Endothelial cell of umbilical vein (primary cell): ENCODE results near the gene CCNT2. TPM values are rescaled to one million over a fixed set of nuclear protein-coding genes. Genes with fewer than 3 reads are reported as not detected.

Source experiments
- BruUV-seq: library from RNA; stranded (reverse); fragments of 400-500 nt; replicated peaks from 2 replicates; lab custom pipeline; 2021; lab: Mats Ljungman, UMichigan
- CTCF ChIA-PET: fragments of 300-600, 350-600 bp; sonication (Branson Sonifier 250); formaldehyde crosslinking; loops from one replicate; lab custom pipeline; 2021; ENCODE audit warnings: antibody characterized with exemption, inconsistent platforms; lab: Charles Lee
- POLR2A ChIA-PET: fragments of 300-600, 350-600 bp; sonication (Branson Sonifier 250); formaldehyde crosslinking; loops from one replicate; lab custom pipeline; 2021; ENCODE audit warnings: antibody characterized with exemption, inconsistent platforms; lab: Charles Lee
- DNase-seq: peaks from one replicate; pipeline ENCODE4 v3.0.0-alpha.2; 2011; ENCODE audit warnings: low read depth, low spot score
- FAIRE-seq: peaks from 2 replicates; lab custom pipeline; 2011; peaks lifted over from hg19 to GRCh38; lab: Jason Lieb, UNC
- H2AFZ ChIP-seq: 2 replicates; pipeline ENCODE4 v1.6.0; 2012; ENCODE audit warnings: low read depth, low read length, control low read depth, inconsistent platforms
- H3K27ac ChIP-seq: 2 replicates; pipeline ENCODE4 v1.5.1; 2011; ENCODE audit warnings: low read depth, mild to moderate bottlenecking, control low read depth, low read length, moderate library complexity; ENCODE audit not compliant: insufficient read depth
- H3K27me3 ChIP-seq, 2 experiments: 2 replicates each; pipeline versions ENCODE4 v1.6.0 to v1.6.1; 2011; ENCODE audit warnings: low read length in 2 of 2, mixed read lengths in 1 of 2; ENCODE audit not compliant: control insufficient read depth in 2 of 2, insufficient read depth in 2 of 2
- H3K36me3 ChIP-seq, 2 experiments: 2 replicates in 1 of 2; 3 replicates in 1 of 2; pipeline ENCODE4 v1.5.1; 2011; ENCODE audit warnings: low read length in 2 of 2, mild to moderate bottlenecking in 1 of 2, moderate library complexity in 1 of 2; ENCODE audit not compliant: control insufficient read depth in 2 of 2, insufficient read depth in 2 of 2; ENCODE audit errors: extremely low read depth in 1 of 2
- H3K4me1 ChIP-seq: 3 replicates; pipeline ENCODE4 v1.5.1; 2011; ENCODE audit warnings: mild to moderate bottlenecking, low read length; ENCODE audit not compliant: control insufficient read depth, insufficient read depth; ENCODE audit errors: extremely low read depth
- H3K4me2 ChIP-seq: 2 replicates; pipeline ENCODE4 v1.6.1; 2011; ENCODE audit warnings: low read length, control low read depth, mixed read lengths; ENCODE audit not compliant: insufficient read depth
- H3K4me3 ChIP-seq, 3 experiments: fragments of 200-600 bp in 1 of 3; sonication (generic), shearing (Covaris generic) in 1 of 3; replicated peaks in 1 of 3; 2 replicates each; pipeline ENCODE4 v1.5.1; 2011 to 2016; ENCODE audit warnings: control low read depth in 3 of 3, low read length in 3 of 3, mild to moderate bottlenecking in 2 of 3, inconsistent platforms in 1 of 3, low read depth in 1 of 3, moderate library complexity in 1 of 3; ENCODE audit not compliant: insufficient read depth in 1 of 3
- H3K79me2 ChIP-seq: 2 replicates; pipeline ENCODE4 v1.6.0; 2012; ENCODE audit warnings: low read length, inconsistent platforms; ENCODE audit not compliant: control insufficient read depth, insufficient read depth
- H3K9ac ChIP-seq: replicated peaks from 2 replicates; pipeline ENCODE3; 2011; ENCODE audit warnings: low read length, control low read depth; ENCODE audit not compliant: insufficient read depth; ENCODE audit errors: extremely low read depth
- H3K9me1 ChIP-seq: replicated peaks from 3 replicates; pipeline ENCODE4 v1.6.0; 2011; ENCODE audit warnings: mild to moderate bottlenecking, low read length; ENCODE audit not compliant: control insufficient read depth, insufficient read depth; ENCODE audit errors: extremely low read depth
- H3K9me3 ChIP-seq: replicated peaks from 2 replicates; pipeline ENCODE4 v1.5.1; 2012; ENCODE audit warnings: low read length, inconsistent platforms; ENCODE audit not compliant: control insufficient read depth, insufficient read depth
- H4K20me1 ChIP-seq: replicated peaks from 2 replicates; pipeline ENCODE3; 2011; ENCODE audit warnings: mild to moderate bottlenecking, low read length; ENCODE audit not compliant: control insufficient read depth, insufficient read depth; ENCODE audit errors: extremely low read depth
- CTCF ChIP-seq, 2 donors: IDR thresholded peaks; 1 replicate in 1 of 2; 2 replicates in 1 of 2; pipeline ENCODE4 v1.5.1; 2011; ENCODE audit warnings: low read length in 2 of 2, mild to moderate bottlenecking in 2 of 2, moderate library complexity in 2 of 2, control low read depth in 1 of 2, inconsistent platforms in 1 of 2, low read depth in 1 of 2; ENCODE audit not compliant: insufficient read depth in 1 of 2; ENCODE audit errors: extremely low read depth in 1 of 2
- EZH2 ChIP-seq: IDR thresholded peaks from 2 replicates; pipeline ENCODE4 v1.6.1; 2012; ENCODE audit warnings: borderline replicate concordance, low read depth, mild to moderate bottlenecking, moderate library complexity, low read length, inconsistent platforms; ENCODE audit not compliant: severe bottlenecking
- MAX ChIP-seq: IDR thresholded peaks from 2 replicates; pipeline ENCODE4 v1.6.1; 2011; ENCODE audit not compliant: insufficient read depth, insufficient read length
- MYC ChIP-seq: IDR thresholded peaks from one replicate; pipeline ENCODE4 v1.6.1; 2011; ENCODE audit warnings: mild to moderate bottlenecking, low read depth, low read length
- POLR2AphosphoS5 ChIP-seq: IDR thresholded peaks from 2 replicates; pipeline ENCODE4 v1.6.1; 2012; ENCODE audit warnings: low read depth, mild to moderate bottlenecking, control low read depth, low read length, moderate library complexity; ENCODE audit not compliant: insufficient read depth
- dilution Hi-C: fragments of 300-500 bp; cut with MboI; formaldehyde crosslinking; loops from one replicate; pipeline ENCODE4 v1.15.0; 2019; ENCODE audit warnings: low sequenced_read_pairs; ENCODE audit not compliant: extremely low pct_ligation_motif_present
- intact Hi-C: fragments of 100-400 bp; cut with micrococcal nuclease; formaldehyde crosslinking; loops from one replicate; pipeline ENCODE4 v1.10.0; 2022
- polyA plus RNA-seq, 4 experiments: library from polyadenylated mRNA; depleted of rRNA in 3 of 4; stranded (reverse) in 3 of 4; unstranded in 1 of 4; fragments of >200 nt; gene quantifications; 2 replicates each; pipeline versions ENCODE4 v1.2.1 to v1.2.3, GENCODE V29; 2011 to 2012; ENCODE audit warnings: missing spikeins in 1 of 4
- total RNA-seq: library from RNA; stranded (reverse); gene quantifications from 2 replicates; pipeline ENCODE4 v1.2.3, GENCODE V29; 2021

CCNT2 gene
- total and polyA plus RNA-seq, 2 donors (not counting 3 experiments of a cell fraction or from before 2014, with no cell fraction given): 10.3 to 35.5 TPM

- peak; percentile 83 for FAIRE-seq
- no peak for TF ChIP-seq MYC
- TF ChIP-seq CTCF (IDR thresholded peaks at IDR 0.05; ENCODE audit: extremely low read depth in 1 of 2, insufficient read depth in 1 of 2, low read depth in 1 of 2, low read length in 2 of 2): peak; percentile 95 to 96
- CTCF ChIA-PET: interaction anchor here (0.6 to 8.0 kb wide), 62 partner anchors 9 to 1395 kb away, joined by 3 to 231 read pairs (median 4); partner anchors contain the start of genes MCM6, R3HDM1 and ZRANB3
Measured at GRCh38 chr2:135004005-135004746, 85.6 kb downstream of the CCNT2 start.

GRCh38 chr2:135005753-135006152 lies 87.1 kb downstream of the CCNT2 start:
- Histone ChIP-seq H3K9ac (no peak overlapping the region), H3K9me3 (no peaks in the 10 kb centered on the region), H3K4me2 (no peak overlapping the region), H2AFZ (no peak overlapping the region), H3K27me3 (peaks cover 14 to 18% of the 10 kb centered on the region in 2 experiments), H3K36me3 (no peaks in the 10 kb centered on the region), H3K9me1 (no peaks in the 10 kb centered on the region), H4K20me1 (no peaks in the 10 kb centered on the region), H3K79me2 (no peaks in the 10 kb centered on the region), H3K27ac (no peak overlapping the region), H3K4me1 (no peaks in the 10 kb centered on the region), H3K4me3 (no peak overlapping the region)
- no peak for FAIRE-seq
- no TSS peak for BruUV-seq
- no peak for TF ChIP-seq POLR2AphosphoS5
- no peak for TF ChIP-seq MAX
- no peak for TF ChIP-seq CTCF (IDR thresholded peaks at IDR 0.05; ENCODE audit: extremely low read depth in 1 of 2, insufficient read depth in 1 of 2, low read depth in 1 of 2, low read length in 2 of 2)
- TF ChIP-seq MYC: no peak
- TF ChIP-seq EZH2: no peak
- ChIA-PET CTCF (interaction anchor here (0.8 to 8.0 kb wide), 10 partner anchors 11 to 791 kb away, joined by 3 to 231 read pairs (median 18); no protein-coding TSS in a partner anchor), POLR2A (no interaction called here)
- dilution Hi-C loops (no loop called here), intact Hi-C loops (loop anchor here (2.0 to 10.0 kb wide), 2 partner anchors 159 to 467 kb away; no protein-coding TSS in a partner anchor)
- DNase-seq: no peak

More at GRCh38 chr2:135004005-135004746, 85.6 kb downstream of the CCNT2 start:
- no peak overlapping the region for H3K9ac ChIP-seq
- H3K27ac ChIP-seq: no peak overlapping the region
- H3K9me1 ChIP-seq: no peaks in the 10 kb centered on the region
- POLR2A ChIA-PET: no interaction called here
- H3K27me3 ChIP-seq: peaks cover 13 to 18% of the 10 kb centered on the region in 2 experiments
- no peak overlapping the region for H3K4me3 ChIP-seq
- H3K79me2 ChIP-seq: no peaks in the 10 kb centered on the region
- no peaks in the 10 kb centered on the region for H3K36me3 ChIP-seq
- no peaks in the 10 kb centered on the region for H3K4me1 ChIP-seq
- no peak overlapping the region for H3K4me2 ChIP-seq
- peak overlapping the region; percentile 84 for H2AFZ ChIP-seq
- no TSS peak for BruUV-seq
- DNase-seq: peak; percentile 66
- intact Hi-C loops (loop anchor here (1.0 to 10.0 kb wide), 7 partner anchors 161 to 1373 kb away; partner anchors contain the start of genes R3HDM1 and ZRANB3), dilution Hi-C loops (no loop called here)
- no peaks in the 10 kb centered on the region for H3K9me3 ChIP-seq
- H4K20me1 ChIP-seq: no peaks in the 10 kb centered on the region
